GM21786 (cell line): ENCODE results near the gene TRIM61.

Source experiments
- ATAC-seq: cut with Tn5 transposase; IDR thresholded peaks from one replicate; pipeline ENCODE4 v1.9.1; 2021; ENCODE audit not compliant: unreplicated experiment

Gene TRIM61

DNA sequence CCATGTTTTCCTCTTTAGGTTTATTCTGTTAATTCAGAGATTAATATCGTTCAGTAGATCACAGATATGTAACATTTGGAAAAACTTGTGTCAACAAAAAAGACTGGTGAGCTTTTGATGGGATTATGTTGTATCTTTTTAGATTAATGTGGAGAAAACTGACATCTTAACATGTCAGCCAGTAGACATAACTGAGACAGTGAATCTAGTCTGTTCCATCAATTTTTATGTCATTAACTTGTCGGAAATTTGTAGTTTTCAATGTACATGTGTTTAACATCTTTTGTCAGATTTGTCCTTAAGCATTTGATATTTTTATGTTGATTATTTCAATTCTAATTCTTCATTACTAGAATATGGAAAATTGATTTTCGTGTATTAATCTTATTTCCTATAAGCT lies 58.5 kb downstream of the TRIM61 start:
- ATAC-seq, result no peak
